Measurements from ENCODE around the gene PLEKHM3. TPM values are rescaled to one million over a fixed set of nuclear protein-coding genes. Genes with fewer than 3 reads are reported as not detected.

The PLEKHM3 gene
- total and polyA plus RNA-seq, 4 experiments from 2014 or later: 2.9 to 16.1 (median 9.3) TPM

- no peaks in the 10 kb centered on the region for H3K27me3 ChIP-seq (ENCODE audit: insufficient read depth, low read length)
- H3K4me1 ChIP-seq (ENCODE audit: insufficient read depth, low read length): peaks cover 29% of the 10 kb centered on the region
- peak in 3 of 5 donors; percentile 12 to 26 (median 19) for DNase-seq
- no peak overlapping the region for H3K4me3 ChIP-seq (ENCODE audit: low read length in 2 of 2)
- H3K36me3 ChIP-seq (ENCODE audit: insufficient read depth, low read length): no peaks in the 10 kb centered on the region
- Mint-ChIP-seq H3K36me3 (peaks cover 0 to 5% of the 10 kb centered on the region in 2 donors), H3K9me3 (peaks cover 0 to 4% (median 0%) of the 10 kb centered on the region in 8 donors), H3K4me3 (peak overlapping the region in 2 of 8 donors; percentile 31 to 76), H3K27ac (no peak overlapping the region), H3K4me1 (peaks cover 12 to 37% (median 18%) of the 10 kb centered on the region in 4 donors), H3K27me3 (peaks cover 2% of the 10 kb centered on the region in 2 donors)
- CTCF ChIA-PET (ENCODE audit: partially characterized antibody): no interaction called here
- intact Hi-C loops (cut with micrococcal nuclease): no loop called here
- POLR2A ChIA-PET (ENCODE audit: partially characterized antibody): no interaction called here
- no peak overlapping the region for H3K27ac ChIP-seq (ENCODE audit: low read depth, low read length)
- H3K9me3 ChIP-seq (ENCODE audit: control insufficient read depth in 1 of 2, low read length in 2 of 2): no peaks in the 10 kb centered on the region
Measured at GRCh38 chr2:207772081-207772843, 253.1 kb downstream of the PLEKHM3 start.

GRCh38 chr2:207771421-207771820 is 253.9 kb downstream of the PLEKHM3 start:
- Histone ChIP-seq H3K27ac (ENCODE audit: low read depth, low read length) (no peak overlapping the region), H3K27me3 (ENCODE audit: insufficient read depth, low read length) (peaks cover 3% of the 10 kb centered on the region), H3K4me1 (ENCODE audit: insufficient read depth, low read length) (peaks cover 36% of the 10 kb centered on the region), H3K9me3 (ENCODE audit: control insufficient read depth in 1 of 2, low read length in 2 of 2) (no peaks in the 10 kb centered on the region), H3K36me3 (ENCODE audit: insufficient read depth, low read length) (no peaks in the 10 kb centered on the region), H3K4me3 (ENCODE audit: low read length in 2 of 2) (no peak overlapping the region)
- Mint-ChIP-seq H3K4me1 (peaks cover 13 to 40% (median 21%) of the 10 kb centered on the region in 4 donors), H3K4me3 (peak overlapping the region in 3 of 8 donors; percentile 6 to 97 (median 97)), H3K27ac (no peak overlapping the region), H3K36me3 (peaks cover 0 to 5% of the 10 kb centered on the region in 2 donors), H3K9me3 (peaks cover 0 to 5% (median 0%) of the 10 kb centered on the region in 8 donors), H3K27me3 (peaks cover 5% of the 10 kb centered on the region in 2 donors)
- intact Hi-C loops (cut with micrococcal nuclease): no loop called here
- ChIA-PET POLR2A (ENCODE audit: partially characterized antibody) (no interaction called here), CTCF (ENCODE audit: partially characterized antibody) (no interaction called here)
- no peak for DNase-seq

Other genes starting within 250 kb of the PLEKHM3 start
- not detected for gene CRYGD, start 99.0 kb upstream of the PLEKHM3 start, total RNA-seq
- not detected for gene CRYGD, start 99.0 kb upstream of the PLEKHM3 start, polyA plus RNA-seq
- gene CRYGC, start 104.3 kb upstream of the PLEKHM3 start, total RNA-seq: not detected
- not detected for gene CRYGC, start 104.3 kb upstream of the PLEKHM3 start, polyA plus RNA-seq
- gene CRYGB, start 120.6 kb upstream of the PLEKHM3 start, total RNA-seq: not detected
- not detected for gene CRYGB, start 120.6 kb upstream of the PLEKHM3 start, polyA plus RNA-seq
- not detected for gene CRYGA, start 138.1 kb upstream of the PLEKHM3 start, total RNA-seq
- not detected for gene CRYGA, start 138.1 kb upstream of the PLEKHM3 start, polyA plus RNA-seq
- gene C2orf80, start 164.5 kb upstream of the PLEKHM3 start, total RNA-seq: not detected
- not detected for gene C2orf80, start 164.5 kb upstream of the PLEKHM3 start, polyA plus RNA-seq
- gene IDH1, start 229.5 kb upstream of the PLEKHM3 start, total RNA-seq: 10 to 100 TPM; 25.6 to 25.9 TPM
- 1 to 10 TPM; 5.9 to 6.1 TPM for gene IDH1, start 229.5 kb upstream of the PLEKHM3 start, polyA plus RNA-seq
- gene PIKFYVE, start 240.7 kb upstream of the PLEKHM3 start, total RNA-seq: 10 to 100 TPM; 44.5 to 45.8 TPM
- gene PIKFYVE, start 240.7 kb upstream of the PLEKHM3 start, polyA plus RNA-seq: 1 to 10 TPM; 3.3 to 8.3 TPM

Measured in CD4-positive, alpha-beta memory T cell (primary cell).